HepG2 (cell line): ENCODE data around the gene TAS2R40. TPM values are rescaled to one million over a fixed set of nuclear protein-coding genes. Genes with fewer than 3 reads are reported as not detected.

Experiments used
- ATAC-seq: fragments of 200-7000 bp; cut with Tn5 transposase; 3 replicates; pipeline ENCODE4 v1.9.1; 2020; ENCODE audit warnings: mild to moderate bottlenecking, moderate library complexity
- BruUV-seq: library from RNA; stranded (reverse); fragments of 400-500 nt; replicated peaks from 2 replicates; lab custom pipeline; 2021; lab: Mats Ljungman, UMichigan
- CTCF ChIA-PET: fragments of 300-600 bp; formaldehyde crosslinking; extraction: SDS; loops from one replicate; lab custom pipeline; 2021; ENCODE audit warnings: low total read pairs, inconsistent platforms, low intra/inter-chr PET ratio; lab: Yijun Ruan, JAX
- POLR2A ChIA-PET: fragments of 350-600 bp; sonication (Branson Sonifier 250); formaldehyde crosslinking; loops from one replicate; lab custom pipeline; 2020; ENCODE audit warnings: antibody characterized with exemption, inconsistent platforms; lab: Yijun Ruan, JAX
- DNase-seq: peaks from one replicate; pipeline ENCODE4 v3.0.0-alpha.2; 2015; ENCODE audit warnings: low spot score
- FAIRE-seq: peaks from 3 replicates; lab custom pipeline; 2011; peaks lifted over from hg19 to GRCh38; lab: Jason Lieb, UNC
- H2AFZ ChIP-seq: one replicate; pipeline ENCODE4 v1.6.1; 2011; ENCODE audit warnings: low read length, inconsistent platforms
- H3K27ac ChIP-seq: fragments of 300-600 bp; 3 replicates; pipeline ENCODE4 v1.8.0; 2011; ENCODE audit warnings: mixed run types, mild to moderate bottlenecking, mixed read lengths, low read length, inconsistent platforms; ENCODE audit not compliant: insufficient read depth; ENCODE audit errors: extremely low read length
- H3K27me3 ChIP-seq, 2 experiments: fragments of 200-600 bp in 1 of 2; 2 replicates in 1 of 2; 3 replicates in 1 of 2; pipeline versions ENCODE4 v1.6.0 to v1.8.0; 2011; ENCODE audit warnings: low read length in 2 of 2, mild to moderate bottlenecking in 2 of 2, moderate library complexity in 2 of 2, inconsistent platforms in 1 of 2; ENCODE audit not compliant: insufficient read depth in 2 of 2, control insufficient read depth in 1 of 2
- H3K36me3 ChIP-seq, 2 experiments: fragments of 200-600 bp in 1 of 2; replicated peaks in 1 of 2; 2 replicates in 1 of 2; 3 replicates in 1 of 2; pipeline versions ENCODE4 v1.5.1 to v1.8.0; 2011; ENCODE audit warnings: low read length in 2 of 2, inconsistent platforms in 1 of 2; ENCODE audit not compliant: insufficient read depth in 2 of 2, control insufficient read depth in 1 of 2
- H3K4me1 ChIP-seq: 2 replicates; pipeline ENCODE4 v1.5.1; 2012; ENCODE audit warnings: low read length, inconsistent platforms; ENCODE audit not compliant: insufficient read depth
- H3K4me2 ChIP-seq: 2 replicates; pipeline ENCODE4 v1.6.0; 2011; ENCODE audit warnings: low read depth, low read length, inconsistent platforms
- H3K4me3 ChIP-seq, 3 experiments: fragments of 200-600 bp in 1 of 3; sonication (generic), shearing (Covaris generic) in 1 of 3; replicated peaks in 1 of 3; 2 replicates each; pipeline ENCODE4 v1.5.1; 2011 to 2016; ENCODE audit warnings: low read length in 3 of 3, inconsistent platforms in 2 of 3, low read depth in 2 of 3, mild to moderate bottlenecking in 2 of 3, control low read depth in 1 of 3, mixed read lengths in 1 of 3; ENCODE audit not compliant: insufficient read depth in 1 of 3
- H3K79me2 ChIP-seq: one replicate; pipeline ENCODE4 v1.6.1; 2011; ENCODE audit warnings: low read length, inconsistent platforms; ENCODE audit not compliant: insufficient read depth
- H3K9ac ChIP-seq: 2 replicates; pipeline ENCODE4 v1.6.0; 2011; ENCODE audit warnings: mild to moderate bottlenecking, low read depth, low read length, inconsistent platforms; ENCODE audit not compliant: insufficient read depth
- H3K9me3 ChIP-seq: 2 replicates; pipeline ENCODE4 v1.5.1; 2012; ENCODE audit warnings: mild to moderate bottlenecking, low read length
- H4K20me1 ChIP-seq: 2 replicates; pipeline ENCODE4 v1.6.0; 2011; ENCODE audit warnings: inconsistent platforms, mild to moderate bottlenecking, low read length, moderate library complexity; ENCODE audit not compliant: insufficient read depth
- HOXA9 ChIP-seq: sonication (generic); formaldehyde crosslinking; IDR thresholded peaks from 2 replicates; pipeline ENCODE4 v1.8.1; 2022; ENCODE audit warnings: missing genetic modification reagents, mild to moderate bottlenecking, moderate library complexity, borderline replicate concordance
- MLX ChIP-seq: IDR thresholded peaks from 2 replicates; pipeline ENCODE4 v1.6.1; 2016
- NPAS2 ChIP-seq: sonication (generic); formaldehyde crosslinking; IDR thresholded peaks from 2 replicates; pipeline ENCODE4 v1.8.0; 2022; ENCODE audit warnings: mild to moderate bottlenecking, missing genetic modification reagents, borderline replicate concordance
- SIN3A ChIP-seq: IDR thresholded peaks from 2 replicates; pipeline ENCODE4 v1.6.1; 2011; ENCODE audit warnings: low read depth, mild to moderate bottlenecking, control low read depth, low read length, borderline replicate concordance
- SNAI1 ChIP-seq: sonication (generic); formaldehyde crosslinking; IDR thresholded peaks from 2 replicates; pipeline ENCODE4 v1.5.0; 2020; ENCODE audit warnings: mild to moderate bottlenecking, missing genetic modification reagents, borderline replicate concordance
- TEAD3 ChIP-seq: optimal IDR thresholded peaks from 2 replicates; pipeline ENCODE3; 2016; ENCODE audit warnings: borderline replicate concordance
- ZFY ChIP-seq: sonication (generic); formaldehyde crosslinking; IDR thresholded peaks from 2 replicates; pipeline ENCODE4 v1.4.0; 2020; ENCODE audit warnings: missing genetic modification reagents
- ZNF367 ChIP-seq: sonication (generic); formaldehyde crosslinking; IDR thresholded peaks from 2 replicates; pipeline ENCODE4 v1.4.0; 2020; ENCODE audit warnings: missing genetic modification reagents, borderline replicate concordance
- WGBS: methylation state at CpG from one replicate; pipeline ENCODE4 v1.1.6; 2017; ENCODE audit warnings: low lambda C conversion rate; 5-methylcytosine and 5-hydroxymethylcytosine counted together
- in situ Hi-C: cut with HindIII; loops from 2 replicates; pipeline ENCODE4 v1.10.0; 2017; ENCODE audit warnings: low pct_unique_long_range_greater_than_20kb; ENCODE audit not compliant: extremely low pct_ligation_motif_present
- intact Hi-C: fragments of 100-400 bp; cut with micrococcal nuclease; formaldehyde crosslinking; loops from one replicate; pipeline ENCODE4 v1.10.0; 2022; ENCODE audit not compliant: unreplicated experiment
- polyA plus RNA-seq, 8 experiments: library from polyadenylated mRNA; depleted of rRNA in 3 of 8; stranded (reverse) in 7 of 8; unstranded in 1 of 8; fragments of >200 nt; fragmentation: Illumina TruSeq in 4 of 8; extraction: Trizol in 4 of 8; gene quantifications; 2 replicates each; pipeline versions ENCODE4 v1.2.1 to v1.2.3, GENCODE V29; 2011 to 2016; ENCODE audit warnings: low read depth in 4 of 8, missing spikeins in 1 of 8, mixed read lengths in 1 of 8; ENCODE audit not compliant: insufficient read depth in 1 of 8
- total RNA-seq, 5 experiments: library from RNA; depleted of rRNA; stranded (reverse); fragments of >200 nt; fragmentation: Illumina TruSeq; extraction: Trizol; gene quantifications; 2 replicates each; pipeline ENCODE4 v1.2.3, GENCODE V29; 2016; ENCODE audit warnings: low read depth in 1 of 5
- TF ChIP-seq, protein P1 (sequence below): sonication (generic); formaldehyde crosslinking; IDR thresholded peaks from 2 replicates; pipeline ENCODE4 v1.8.0; 2022; ENCODE audit warnings: mild to moderate bottlenecking, missing genetic modification reagents
- TF ChIP-seq, protein P2 (sequence below): sonication (generic); formaldehyde crosslinking; IDR thresholded peaks from 2 replicates; pipeline ENCODE4 v1.4.0; 2020; ENCODE audit warnings: mild to moderate bottlenecking, missing genetic modification reagents
- TF ChIP-seq, protein P3 (sequence below): sonication (generic); formaldehyde crosslinking; IDR thresholded peaks from 2 replicates; pipeline ENCODE4 v1.5.1; 2020; ENCODE audit warnings: mild to moderate bottlenecking, missing genetic modification reagents, moderate library complexity
- TF ChIP-seq, protein P4 (sequence below): sonication (generic); formaldehyde crosslinking; IDR thresholded peaks from 2 replicates; pipeline ENCODE4 v1.8.1; 2023; ENCODE audit warnings: mild to moderate bottlenecking, missing genetic modification reagents

The TAS2R40 gene
- total and polyA plus RNA-seq, 2 of the 13 experiments (the other 11 are each of a cell fraction or from before 2014, with no cell fraction given): not detected

GRCh38 chr7:143255564-143255963, 33.7 kb downstream of the TAS2R40 start:
- Histone ChIP-seq H3K4me2 (no peak overlapping the region), H3K27ac (no peak overlapping the region), H3K27me3 (no peaks in the 10 kb centered on the region), H3K4me1 (peaks cover 17% of the 10 kb centered on the region), H2AFZ (no peak overlapping the region), H3K4me3 (no peak overlapping the region), H3K36me3 (no peaks in the 10 kb centered on the region), H3K9ac (no peak overlapping the region), H3K79me2 (no peaks in the 10 kb centered on the region), H3K9me3 (no peaks in the 10 kb centered on the region), H4K20me1 (no peaks in the 10 kb centered on the region)
- intact Hi-C loops: no loop called here
- POLR2A ChIA-PET: no interaction called here
- 17% methylated on average over 3 of the region's 3 CpGs for WGBS
- ATAC-seq (no peak), DNase-seq (no peak), FAIRE-seq (no peak)
- in situ Hi-C loops: no loop called here
- BruUV-seq: no TSS peak
- CTCF ChIA-PET: no interaction called here
- no peak for TF ChIP-seq MLX
- TF ChIP-seq SIN3A: no peak
- no peak for TF ChIP-seq ZNF367 (CRISPR knock-in tag)
- TF ChIP-seq TEAD3 (CRISPR knock-in tag): no peak
- TF ChIP-seq SNAI1 (CRISPR knock-in tag): no peak
- TF ChIP-seq, protein P1, sequence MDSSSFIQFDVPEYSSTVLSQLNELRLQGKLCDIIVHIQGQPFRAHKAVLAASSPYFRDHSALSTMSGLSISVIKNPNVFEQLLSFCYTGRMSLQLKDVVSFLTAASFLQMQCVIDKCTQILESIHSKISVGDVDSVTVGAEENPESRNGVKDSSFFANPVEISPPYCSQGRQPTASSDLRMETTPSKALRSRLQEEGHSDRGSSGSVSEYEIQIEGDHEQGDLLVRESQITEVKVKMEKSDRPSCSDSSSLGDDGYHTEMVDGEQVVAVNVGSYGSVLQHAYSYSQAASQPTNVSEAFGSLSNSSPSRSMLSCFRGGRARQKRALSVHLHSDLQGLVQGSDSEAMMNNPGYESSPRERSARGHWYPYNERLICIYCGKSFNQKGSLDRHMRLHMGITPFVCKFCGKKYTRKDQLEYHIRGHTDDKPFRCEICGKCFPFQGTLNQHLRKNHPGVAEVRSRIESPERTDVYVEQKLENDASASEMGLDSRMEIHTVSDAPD (CRISPR knock-in tag): no peak
- no peak for TF ChIP-seq ZFY (CRISPR knock-in tag)
- TF ChIP-seq, protein P2, sequence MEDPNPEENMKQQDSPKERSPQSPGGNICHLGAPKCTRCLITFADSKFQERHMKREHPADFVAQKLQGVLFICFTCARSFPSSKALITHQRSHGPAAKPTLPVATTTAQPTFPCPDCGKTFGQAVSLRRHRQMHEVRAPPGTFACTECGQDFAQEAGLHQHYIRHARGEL (CRISPR knock-in tag): no peak
- TF ChIP-seq NPAS2 (CRISPR knock-in tag): no peak
- TF ChIP-seq, protein P3, sequence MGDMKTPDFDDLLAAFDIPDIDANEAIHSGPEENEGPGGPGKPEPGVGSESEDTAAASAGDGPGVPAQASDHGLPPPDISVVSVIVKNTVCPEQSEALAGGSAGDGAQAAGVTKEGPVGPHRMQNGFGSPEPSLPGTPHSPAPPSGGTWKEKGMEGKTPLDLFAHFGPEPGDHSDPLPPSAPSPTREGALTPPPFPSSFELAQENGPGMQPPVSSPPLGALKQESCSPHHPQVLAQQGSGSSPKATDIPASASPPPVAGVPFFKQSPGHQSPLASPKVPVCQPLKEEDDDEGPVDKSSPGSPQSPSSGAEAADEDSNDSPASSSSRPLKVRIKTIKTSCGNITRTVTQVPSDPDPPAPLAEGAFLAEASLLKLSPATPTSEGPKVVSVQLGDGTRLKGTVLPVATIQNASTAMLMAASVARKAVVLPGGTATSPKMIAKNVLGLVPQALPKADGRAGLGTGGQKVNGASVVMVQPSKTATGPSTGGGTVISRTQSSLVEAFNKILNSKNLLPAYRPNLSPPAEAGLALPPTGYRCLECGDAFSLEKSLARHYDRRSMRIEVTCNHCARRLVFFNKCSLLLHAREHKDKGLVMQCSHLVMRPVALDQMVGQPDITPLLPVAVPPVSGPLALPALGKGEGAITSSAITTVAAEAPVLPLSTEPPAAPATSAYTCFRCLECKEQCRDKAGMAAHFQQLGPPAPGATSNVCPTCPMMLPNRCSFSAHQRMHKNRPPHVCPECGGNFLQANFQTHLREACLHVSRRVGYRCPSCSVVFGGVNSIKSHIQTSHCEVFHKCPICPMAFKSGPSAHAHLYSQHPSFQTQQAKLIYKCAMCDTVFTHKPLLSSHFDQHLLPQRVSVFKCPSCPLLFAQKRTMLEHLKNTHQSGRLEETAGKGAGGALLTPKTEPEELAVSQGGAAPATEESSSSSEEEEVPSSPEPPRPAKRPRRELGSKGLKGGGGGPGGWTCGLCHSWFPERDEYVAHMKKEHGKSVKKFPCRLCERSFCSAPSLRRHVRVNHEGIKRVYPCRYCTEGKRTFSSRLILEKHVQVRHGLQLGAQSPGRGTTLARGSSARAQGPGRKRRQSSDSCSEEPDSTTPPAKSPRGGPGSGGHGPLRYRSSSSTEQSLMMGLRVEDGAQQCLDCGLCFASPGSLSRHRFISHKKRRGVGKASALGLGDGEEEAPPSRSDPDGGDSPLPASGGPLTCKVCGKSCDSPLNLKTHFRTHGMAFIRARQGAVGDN (CRISPR knock-in tag): no peak
- TF ChIP-seq, protein P4, sequence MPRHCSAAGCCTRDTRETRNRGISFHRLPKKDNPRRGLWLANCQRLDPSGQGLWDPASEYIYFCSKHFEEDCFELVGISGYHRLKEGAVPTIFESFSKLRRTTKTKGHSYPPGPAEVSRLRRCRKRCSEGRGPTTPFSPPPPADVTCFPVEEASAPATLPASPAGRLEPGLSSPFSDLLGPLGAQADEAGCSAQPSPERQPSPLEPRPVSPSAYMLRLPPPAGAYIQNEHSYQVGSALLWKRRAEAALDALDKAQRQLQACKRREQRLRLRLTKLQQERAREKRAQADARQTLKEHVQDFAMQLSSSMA (CRISPR knock-in tag): no peak
- no peak for TF ChIP-seq HOXA9 (CRISPR knock-in tag)
